IMR-90 (cell line): ENCODE measurements around the gene POLR1G. TPM values are rescaled to one million over a fixed set of nuclear protein-coding genes. Genes with fewer than 3 reads are reported as not detected.

ENCODE experiments used
- ATAC-seq: fragments of 200-7000 bp; cut with Tn5 transposase; 2 replicates; pipeline ENCODE4 v1.9.1; 2020; ENCODE audit warnings: low read depth, mild to moderate bottlenecking, moderate library complexity
- BruUV-seq: library from RNA; stranded (reverse); fragments of 400-500 nt; replicated peaks from 2 replicates; lab custom pipeline; 2021; lab: Mats Ljungman, UMichigan
- CTCF ChIA-PET: fragments of 300-600 bp; formaldehyde crosslinking; extraction: SDS; loops from one replicate; lab custom pipeline; 2021; ENCODE audit warnings: antibody characterized with exemption; lab: Yijun Ruan, JAX
- POLR2A ChIA-PET: fragments of 300-600 bp; sonication (Branson Sonifier 250); formaldehyde crosslinking; loops from one replicate; lab custom pipeline; 2022; ENCODE audit warnings: antibody characterized with exemption; ENCODE audit not compliant: unreplicated experiment; lab: Charles Lee
- DNase-seq: peaks from one replicate; pipeline ENCODE4 v3.0.0; 2013
- H2AFZ ChIP-seq: replicated peaks from 2 replicates; pipeline ENCODE3; 2013; ENCODE audit warnings: low read length, mild to moderate bottlenecking; ENCODE audit not compliant: poor library complexity
- H2AK5ac ChIP-seq: 2 replicates; pipeline ENCODE4 v1.6.1; 2013; ENCODE audit warnings: low read depth, low read length, inconsistent platforms
- H2AK9ac ChIP-seq: replicated peaks from 2 replicates; pipeline ENCODE3; 2013; ENCODE audit warnings: mild to moderate bottlenecking, low read depth, low read length, moderate library complexity; ENCODE audit not compliant: poor library complexity
- H2BK120ac ChIP-seq: 2 replicates; pipeline ENCODE4 v1.6.1; 2013; ENCODE audit warnings: low read depth, low read length, inconsistent platforms
- H2BK15ac ChIP-seq: 3 replicates; pipeline ENCODE4 v1.6.1; 2013; ENCODE audit warnings: low read depth, low read length, inconsistent platforms
- H2BK20ac ChIP-seq: 2 replicates; pipeline ENCODE4 v1.6.1; 2013; ENCODE audit warnings: low read depth, mild to moderate bottlenecking, inconsistent platforms, low read length, moderate library complexity
- H2BK5ac ChIP-seq: 2 replicates; pipeline ENCODE4 v1.6.1; 2013; ENCODE audit warnings: mild to moderate bottlenecking, low read depth, low read length, inconsistent platforms; ENCODE audit not compliant: poor library complexity, severe bottlenecking
- H3K14ac ChIP-seq: replicated peaks from 2 replicates; pipeline ENCODE4 v1.6.1; 2013; ENCODE audit warnings: low read depth, low read length, inconsistent platforms
- H3K18ac ChIP-seq: 2 replicates; pipeline ENCODE4 v1.6.1; 2013; ENCODE audit warnings: low read depth, low read length, control low read depth
- H3K23ac ChIP-seq: 2 replicates; pipeline ENCODE4 v1.6.1; 2013; ENCODE audit warnings: low read depth, low read length, inconsistent platforms
- H3K27ac ChIP-seq: 2 replicates; pipeline ENCODE4 v1.5.1; 2013; ENCODE audit warnings: mild to moderate bottlenecking, control low read depth, low read length; ENCODE audit not compliant: insufficient read depth
- H3K27me3 ChIP-seq: 2 replicates; pipeline ENCODE4 v1.6.1; 2013; ENCODE audit warnings: low read length; ENCODE audit not compliant: control insufficient read depth, insufficient read depth
- H3K36me3 ChIP-seq: 2 replicates; pipeline ENCODE4 v1.6.1; 2013; ENCODE audit warnings: low read length, mixed read lengths; ENCODE audit not compliant: control insufficient read depth, insufficient read depth
- H3K4ac ChIP-seq: 2 replicates; pipeline ENCODE4 v1.6.1; 2013; ENCODE audit warnings: low read depth, low read length, inconsistent platforms
- H3K4me1 ChIP-seq: 2 replicates; pipeline ENCODE4 v1.6.1; 2013; ENCODE audit warnings: low read length, mixed read lengths; ENCODE audit not compliant: control insufficient read depth, insufficient read depth
- H3K4me2 ChIP-seq: 2 replicates; pipeline ENCODE4 v1.6.1; 2013; ENCODE audit warnings: low read depth, mild to moderate bottlenecking, control low read depth, low read length, moderate library complexity
- H3K4me3 ChIP-seq: 2 replicates; pipeline ENCODE4 v1.5.1; 2013; ENCODE audit warnings: low read depth, mild to moderate bottlenecking, control low read depth, low read length, moderate library complexity; ENCODE audit not compliant: insufficient read depth
- H3K56ac ChIP-seq: 2 replicates; pipeline ENCODE4 v1.6.1; 2013; ENCODE audit warnings: low read length, inconsistent platforms; ENCODE audit not compliant: insufficient read depth; ENCODE audit errors: extremely low read depth
- H3K79me1 ChIP-seq, 2 experiments: 2 replicates each; pipeline ENCODE4 v1.6.1; 2013; ENCODE audit warnings: low read length in 2 of 2, inconsistent platforms in 1 of 2, low read depth in 1 of 2
- H3K9ac ChIP-seq: 2 replicates; pipeline ENCODE4 v1.6.1; 2013; ENCODE audit warnings: low read depth, low read length, control low read depth
- H3K9me1 ChIP-seq: 2 replicates; pipeline ENCODE4 v1.6.1; 2013; ENCODE audit warnings: low read length, inconsistent platforms; ENCODE audit not compliant: insufficient read depth
- H3K9me3 ChIP-seq: 2 replicates; pipeline ENCODE4 v1.6.1; 2013; ENCODE audit warnings: low read length; ENCODE audit not compliant: control insufficient read depth, insufficient read depth
- H4K20me1 ChIP-seq: 2 replicates; pipeline ENCODE4 v1.6.1; 2013; ENCODE audit warnings: low read length, inconsistent platforms; ENCODE audit not compliant: insufficient read depth
- H4K5ac ChIP-seq: 2 replicates; pipeline ENCODE4 v1.6.1; 2013; ENCODE audit warnings: mild to moderate bottlenecking, low read depth, low read length, control low read depth
- H4K8ac ChIP-seq, 2 experiments: 2 replicates each; pipeline ENCODE4 v1.6.1; 2013; ENCODE audit warnings: low read depth in 2 of 2, low read length in 2 of 2, control low read depth in 1 of 2, inconsistent platforms in 1 of 2
- H4K91ac ChIP-seq: 2 replicates; pipeline ENCODE4 v1.6.1; 2013; ENCODE audit warnings: low read depth, low read length, inconsistent platforms; ENCODE audit not compliant: insufficient read depth
- BHLHE40 ChIP-seq: fragments of 150-350 bp; IDR thresholded peaks from 2 replicates; pipeline ENCODE4 v1.6.1; 2016; ENCODE audit warnings: mild to moderate bottlenecking, low read depth, low read length
- CEBPB ChIP-seq: IDR thresholded peaks from 2 replicates; pipeline ENCODE4 v1.6.1; 2012; ENCODE audit warnings: low read depth, low read length, improper control_type of control experiment
- ELK1 ChIP-seq: fragments of 150-350 bp; IDR thresholded peaks from 2 replicates; pipeline ENCODE4 v1.6.1; 2016; ENCODE audit warnings: low read depth, mild to moderate bottlenecking, low read length, moderate library complexity, borderline replicate concordance
- MAZ ChIP-seq: IDR thresholded peaks from 2 replicates; pipeline ENCODE4 v1.6.1; 2012; ENCODE audit warnings: low read depth, mild to moderate bottlenecking, low read length, improper control_type of control experiment, moderate library complexity, borderline replicate concordance
- NFE2L2 ChIP-seq: fragments of 150-350 bp; IDR thresholded peaks from 2 replicates; pipeline ENCODE4 v1.6.1; 2016; ENCODE audit warnings: low read depth, mild to moderate bottlenecking, low read length
- POLR2A ChIP-seq: IDR thresholded peaks from 2 replicates; pipeline ENCODE4 v1.6.1; 2012; ENCODE audit warnings: mild to moderate bottlenecking, low read depth, low read length
- RAD21 ChIP-seq: IDR thresholded peaks from 2 replicates; pipeline ENCODE4 v1.6.1; 2012; ENCODE audit warnings: low read length, improper control_type of control experiment
- SMC3 ChIP-seq: fragments of 150-350 bp; IDR thresholded peaks from 2 replicates; pipeline ENCODE4 v1.6.1; 2016; ENCODE audit warnings: low read depth, mild to moderate bottlenecking, antibody characterized with exemption, low read length, moderate library complexity
- WGBS, 2 experiments: methylation state at CpG; one replicate each; pipeline versions ENCODE4 v1.1.5 to v1.1.7; 2013; ENCODE audit warnings: missing lambda C conversion rate in 2 of 2; ENCODE audit not compliant: insufficient read length in 1 of 2; ENCODE audit errors: extremely low coverage in 2 of 2; 5-methylcytosine and 5-hydroxymethylcytosine counted together
- dilution Hi-C: fragments of 300-500 bp; cut with HindIII; formaldehyde crosslinking; loops from one replicate; pipeline ENCODE4 v1.14.3; 2018; ENCODE audit warnings: low sequenced_read_pairs; ENCODE audit not compliant: unreplicated experiment
- in situ Hi-C: fragments of 300-500 bp; cut with MboI; formaldehyde crosslinking; loops from 3 replicates; pipeline ENCODE4 v1.14.3; 2019; ENCODE audit warnings: low sequenced_read_pairs, inconsistent platforms, mixed read lengths
- intact Hi-C: fragments of 100-400 bp; cut with micrococcal nuclease; formaldehyde crosslinking; loops from 2 replicates; pipeline ENCODE4 v1.10.0; 2022
- polyA plus RNA-seq, 3 experiments: library from polyadenylated mRNA; depleted of rRNA; stranded (reverse); fragments of >200 nt; gene quantifications; 2 replicates each; pipeline ENCODE4 v1.2.3, GENCODE V29; 2012; ENCODE audit warnings: low replicate concordance in 1 of 3
- total RNA-seq: library from RNA; depleted of rRNA; stranded (reverse); fragments of >200 nt; gene quantifications from 2 replicates; pipeline ENCODE4 v1.2.3, GENCODE V29; 2012
- TF ChIP-seq, protein P1 (sequence below): fragments of 150-350 bp; IDR thresholded peaks from 2 replicates; pipeline ENCODE4 v1.6.1; 2017; ENCODE audit warnings: mild to moderate bottlenecking, antibody characterized with exemption, low read length, low read depth
- TF ChIP-seq, protein P2 (sequence below): conservative IDR thresholded peaks from 2 replicates; pipeline ENCODE4 v1.5.1; 2012; ENCODE audit warnings: mild to moderate bottlenecking, low read depth, low read length, improper control_type of control experiment

POLR1G gene
- total and polyA plus RNA-seq, 2 of the 4 experiments (the other 2 are of a cell fraction) = 8.0 to 12.5 TPM

GRCh38 chr19:45444318-45445041 lies 38.0 kb downstream of the POLR1G start:
- no peak overlapping the region for H2BK120ac ChIP-seq
- H3K56ac ChIP-seq = no peak overlapping the region
- no peak overlapping the region for H2BK5ac ChIP-seq
- DNase-seq (peak; percentile 70), ATAC-seq (peak; percentile 53)
- no peak overlapping the region for H3K4me3 ChIP-seq
- peak overlapping the region; percentile 12; the same call in 1 of the 2 replicates for H3K27ac ChIP-seq
- H3K23ac ChIP-seq = peak overlapping the region; percentile 63; the same call in 1 of the 2 replicates
- 0 out of 2 replicates have a peak overlapping the region, but pooled peaks have one; percentile 19 for H3K14ac ChIP-seq
- peak overlapping the region; percentile 87 for H2AFZ ChIP-seq
- TF ChIP-seq SMC3 (no peak), ELK1 (no peak), POLR2A (peak; percentile 66), CEBPB (no peak), MAZ (peak; percentile 79; the same call in 1 of the 2 replicates), RAD21 (no peak), BHLHE40 (no peak), NFE2L2 (no peak)
- TF ChIP-seq, protein P1, sequence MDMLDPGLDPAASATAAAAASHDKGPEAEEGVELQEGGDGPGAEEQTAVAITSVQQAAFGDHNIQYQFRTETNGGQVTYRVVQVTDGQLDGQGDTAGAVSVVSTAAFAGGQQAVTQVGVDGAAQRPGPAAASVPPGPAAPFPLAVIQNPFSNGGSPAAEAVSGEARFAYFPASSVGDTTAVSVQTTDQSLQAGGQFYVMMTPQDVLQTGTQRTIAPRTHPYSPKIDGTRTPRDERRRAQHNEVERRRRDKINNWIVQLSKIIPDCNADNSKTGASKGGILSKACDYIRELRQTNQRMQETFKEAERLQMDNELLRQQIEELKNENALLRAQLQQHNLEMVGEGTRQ = peak; percentile 25; the same call in 1 of the 2 replicates
- TF ChIP-seq, protein P2, sequence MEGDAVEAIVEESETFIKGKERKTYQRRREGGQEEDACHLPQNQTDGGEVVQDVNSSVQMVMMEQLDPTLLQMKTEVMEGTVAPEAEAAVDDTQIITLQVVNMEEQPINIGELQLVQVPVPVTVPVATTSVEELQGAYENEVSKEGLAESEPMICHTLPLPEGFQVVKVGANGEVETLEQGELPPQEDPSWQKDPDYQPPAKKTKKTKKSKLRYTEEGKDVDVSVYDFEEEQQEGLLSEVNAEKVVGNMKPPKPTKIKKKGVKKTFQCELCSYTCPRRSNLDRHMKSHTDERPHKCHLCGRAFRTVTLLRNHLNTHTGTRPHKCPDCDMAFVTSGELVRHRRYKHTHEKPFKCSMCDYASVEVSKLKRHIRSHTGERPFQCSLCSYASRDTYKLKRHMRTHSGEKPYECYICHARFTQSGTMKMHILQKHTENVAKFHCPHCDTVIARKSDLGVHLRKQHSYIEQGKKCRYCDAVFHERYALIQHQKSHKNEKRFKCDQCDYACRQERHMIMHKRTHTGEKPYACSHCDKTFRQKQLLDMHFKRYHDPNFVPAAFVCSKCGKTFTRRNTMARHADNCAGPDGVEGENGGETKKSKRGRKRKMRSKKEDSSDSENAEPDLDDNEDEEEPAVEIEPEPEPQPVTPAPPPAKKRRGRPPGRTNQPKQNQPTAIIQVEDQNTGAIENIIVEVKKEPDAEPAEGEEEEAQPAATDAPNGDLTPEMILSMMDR = 0 out of 2 replicates have a peak, but pooled peaks have one; percentile 9
- no peak overlapping the region for H4K91ac ChIP-seq
- peak overlapping the region; percentile 56 for H3K4me2 ChIP-seq
- H2BK20ac ChIP-seq = no peak overlapping the region
- POLR2A ChIA-PET = no interaction called here
- no peak overlapping the region for H3K18ac ChIP-seq
- H3K9ac ChIP-seq = peak overlapping the region; percentile 36; the same call in 1 of the 2 replicates
- intact Hi-C loops = no loop called here
- H2AK5ac ChIP-seq = no peak overlapping the region
- 14% methylated on average over 31 of the region's 47 CpGs; no CpG with 5 or more reads in 1 of the 2 experiments for WGBS, 2 experiments
- no peaks in the 10 kb centered on the region; the same call in 1 of the 2 replicates for H3K9me1 ChIP-seq
- no TSS peak for BruUV-seq
- H2BK15ac ChIP-seq = no peak overlapping the region
- dilution Hi-C loops = no loop called here
- H3K36me3 ChIP-seq = no peaks in the 10 kb centered on the region
- H2AK9ac ChIP-seq = no peak overlapping the region
- CTCF ChIA-PET = interaction anchor here (0.6 to 1.7 kb wide), 2 partner anchors 34 to 338 kb away, joined by 4 to 5 read pairs; partner anchors contain the start of gene DMPK
- no peak overlapping the region for H3K4ac ChIP-seq
- in situ Hi-C loops = loop anchor here (5.0 kb wide), 1 partner anchor 33 kb away; no protein-coding TSS in a partner anchor
- peaks cover 19% of the 10 kb centered on the region for H3K4me1 ChIP-seq
- no peak overlapping the region; the same call in 1 of the 2 replicates for H4K5ac ChIP-seq
- no peaks in the 10 kb centered on the region for H3K9me3 ChIP-seq
- peaks cover 0 to 21% of the 10 kb centered on the region in 2 experiments; a peak in 2 of 4 replicates for H3K79me1 ChIP-seq
- peak overlapping the region in 1 of 2 experiments; percentile 61; a peak in 2 of 4 replicates for H4K8ac ChIP-seq
- no peaks in the 10 kb centered on the region for H3K27me3 ChIP-seq
- no peaks in the 10 kb centered on the region for H4K20me1 ChIP-seq
